PC-3 (cell line): ENCODE measurements around the gene MAP2K2. TPM values are rescaled to one million over a fixed set of nuclear protein-coding genes. Genes with fewer than 3 reads are reported as not detected.

Experiments used
- ATAC-seq: fragments of 200-7000 bp; cut with Tn5 transposase; 2 replicates; pipeline ENCODE4 v1.9.1; 2020; ENCODE audit warnings: mild to moderate bottlenecking, moderate library complexity
- BruUV-seq: library from RNA; stranded (reverse); fragments of 400-500 nt; replicated peaks from 2 replicates; lab custom pipeline; 2021; lab: Mats Ljungman, UMichigan
- CTCF ChIA-PET: fragments of 300-600 bp; sonication (Branson Sonifier 250); formaldehyde crosslinking; loops from one replicate; lab custom pipeline; 2022; ENCODE audit warnings: antibody characterized with exemption; lab: Charles Lee
- POLR2A ChIA-PET: fragments of 300-600 bp; sonication (Branson Sonifier 250); formaldehyde crosslinking; loops from one replicate; lab custom pipeline; 2022; ENCODE audit warnings: antibody characterized with exemption; ENCODE audit not compliant: unreplicated experiment; lab: Charles Lee
- DNase-seq: peaks from one replicate; pipeline ENCODE4 v3.0.0-alpha.2; 2015
- H2AFZ ChIP-seq: fragments of 300-600 bp; sonication (generic); 2 replicates; pipeline ENCODE4 v1.6.0; 2016; ENCODE audit warnings: antibody characterized with exemption, low read length
- H3F3A ChIP-seq: fragments of 300-600 bp; sonication (generic); one replicate; pipeline ENCODE4 v1.6.0; 2017; ENCODE audit warnings: antibody characterized with exemption, low read length, control low read depth, mild to moderate bottlenecking; ENCODE audit not compliant: unreplicated experiment
- H3K27ac ChIP-seq: fragments of 300-600 bp; sonication (generic); 2 replicates; pipeline ENCODE4 v1.5.1; 2016; ENCODE audit warnings: mild to moderate bottlenecking, low read length
- H3K27me3 ChIP-seq: fragments of 300-600 bp; sonication (generic); 2 replicates; pipeline ENCODE4 v1.6.1; 2016; ENCODE audit warnings: low read length, mixed read lengths
- H3K36me3 ChIP-seq: fragments of 300-600 bp; sonication (generic); 2 replicates; pipeline ENCODE4 v1.6.1; 2016; ENCODE audit warnings: low read depth, mixed run types, low read length, mixed read lengths
- H3K4me1 ChIP-seq: fragments of 300-600 bp; sonication (generic); 2 replicates; pipeline ENCODE4 v1.5.1; 2016; ENCODE audit warnings: low read length; ENCODE audit not compliant: insufficient read depth
- H3K4me2 ChIP-seq: fragments of 300-600 bp; sonication (generic); 2 replicates; pipeline ENCODE4 v1.6.0; 2016; ENCODE audit warnings: low read length
- H3K4me3 ChIP-seq: fragments of 300-600 bp; sonication (generic); 2 replicates; pipeline ENCODE4 v1.5.1; 2016; ENCODE audit warnings: mild to moderate bottlenecking, low read length, mixed read lengths
- H3K79me2 ChIP-seq: fragments of 300-600 bp; sonication (generic); 2 replicates; pipeline ENCODE4 v1.6.1; 2017; ENCODE audit warnings: low read length, mixed read lengths
- H3K9ac ChIP-seq: fragments of 300-600 bp; sonication (generic); 2 replicates; pipeline ENCODE4 v1.6.0; 2016; ENCODE audit warnings: mild to moderate bottlenecking, low read length
- H3K9me2 ChIP-seq: fragments of 300-600 bp; sonication (generic); replicated peaks from 2 replicates; pipeline ENCODE4 v1.6.1; 2016; ENCODE audit warnings: mixed run types, low read length, mixed read lengths
- H3K9me3 ChIP-seq: fragments of 300-600 bp; sonication (generic); 2 replicates; pipeline ENCODE4 v1.6.1; 2016; ENCODE audit warnings: low read length, mixed read lengths
- H4K20me1 ChIP-seq: fragments of 300-600 bp; sonication (generic); 2 replicates; pipeline ENCODE4 v1.6.1; 2016; ENCODE audit warnings: low read length, mixed read lengths
- CTCF ChIP-seq: fragments of 300-600 bp; sonication (generic); conservative IDR thresholded peaks from 2 replicates; pipeline ENCODE4 v1.5.1; 2017; ENCODE audit warnings: antibody characterized with exemption, low read depth, mild to moderate bottlenecking, low read length
- EZH2 ChIP-seq: fragments of 300-600 bp; sonication (generic); IDR thresholded peaks from one replicate; pipeline ENCODE4 v1.6.1; 2017; ENCODE audit warnings: antibody characterized with exemption, mild to moderate bottlenecking, low read length; ENCODE audit not compliant: unreplicated experiment
- EZH2phosphoT487 ChIP-seq: fragments of 300-600 bp; sonication (generic); IDR thresholded peaks from 2 replicates; pipeline ENCODE4 v1.6.1; 2018; ENCODE audit warnings: mild to moderate bottlenecking, antibody characterized with exemption, low read length, borderline replicate concordance
- intact Hi-C: fragments of 100-400 bp; cut with micrococcal nuclease; formaldehyde crosslinking; loops from 2 replicates; pipeline ENCODE4 v1.9.0; 2023
- total RNA-seq: library from RNA; depleted of rRNA; stranded (reverse); fragments of >200 nt; gene quantifications from 2 replicates; pipeline ENCODE4 v1.2.3, GENCODE V29; 2014

Gene MAP2K2
- total RNA-seq, 1 experiment from 2014 or later = 229 TPM

DNA sequence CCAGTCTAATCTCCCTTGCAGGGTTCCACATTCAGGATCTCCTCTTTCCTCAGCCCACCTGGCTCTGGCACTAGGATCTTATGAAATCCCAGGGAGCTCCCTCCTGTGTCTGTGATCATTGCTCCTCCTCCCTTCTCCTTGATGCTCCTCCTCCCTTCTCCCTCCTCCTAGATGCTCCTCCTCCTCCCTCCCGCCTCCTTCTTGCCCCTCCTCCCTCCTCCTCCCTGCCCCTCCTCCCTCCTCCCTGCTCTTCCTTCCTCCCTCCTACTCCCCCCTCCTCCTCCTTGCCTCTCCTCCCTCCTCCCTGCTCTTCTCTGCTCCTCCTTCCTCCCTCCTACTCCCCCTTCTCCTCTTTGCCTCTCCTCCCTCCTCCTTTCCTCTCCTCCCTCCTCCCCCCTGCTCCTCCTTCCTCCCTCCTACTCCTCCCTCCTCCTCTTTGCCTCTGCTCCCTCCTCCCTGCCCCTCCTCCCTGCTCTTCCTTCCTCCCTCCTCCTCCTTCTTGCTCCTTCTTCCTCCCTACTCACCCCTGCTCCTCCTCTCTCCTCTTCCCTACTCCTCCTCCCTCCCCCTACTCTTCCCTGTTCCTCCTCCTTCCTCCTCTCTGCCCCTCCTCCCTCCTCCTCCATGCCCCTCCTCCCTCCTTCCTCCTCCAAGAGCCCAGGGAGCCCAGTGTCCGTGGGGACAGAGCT lies 42.3 kb downstream of the MAP2K2 start:
- intact Hi-C loops = no loop called here
- Histone ChIP-seq H3K4me1 (peaks cover 10% of the 10 kb centered on the region; the same call in 1 of the 2 replicates), H3K4me3 (no peak overlapping the region), H3K27me3 (no peaks in the 10 kb centered on the region), H4K20me1 (no peaks in the 10 kb centered on the region), H3K9me3 (no peaks in the 10 kb centered on the region), H3F3A (no peaks in the 10 kb centered on the region), H2AFZ (no peak overlapping the region), H3K9me2 (no peaks in the 10 kb centered on the region), H3K27ac (no peak overlapping the region), H3K36me3 (no peaks in the 10 kb centered on the region), H3K79me2 (no peaks in the 10 kb centered on the region), H3K9ac (no peak overlapping the region), H3K4me2 (no peak overlapping the region)
- ChIA-PET CTCF (interaction anchor here (0.7 kb wide), 1 partner anchor 70 kb away, joined by 4 read pairs; no protein-coding TSS in a partner anchor), POLR2A (no interaction called here)
- no peak for TF ChIP-seq EZH2phosphoT487
- no peak for TF ChIP-seq CTCF
- no peak for TF ChIP-seq EZH2
- peak; percentile 12 for DNase-seq
- ATAC-seq = no peak
- no TSS peak for BruUV-seq

- H3K4me3 ChIP-seq = no peak overlapping the region
- ChIA-PET CTCF (no interaction called here), POLR2A (no interaction called here)
- no peaks in the 10 kb centered on the region for H4K20me1 ChIP-seq
- no peak overlapping the region for H3K27ac ChIP-seq
- H3K4me1 ChIP-seq = peaks cover 10% of the 10 kb centered on the region; the same call in 1 of the 2 replicates
- H3K4me2 ChIP-seq = no peak overlapping the region
- no peaks in the 10 kb centered on the region for H3K36me3 ChIP-seq
- intact Hi-C loops = no loop called here
- H3K27me3 ChIP-seq = no peaks in the 10 kb centered on the region
- no peaks in the 10 kb centered on the region for H3K9me3 ChIP-seq
- no peak for TF ChIP-seq EZH2
- TF ChIP-seq EZH2phosphoT487 = no peak
- TF ChIP-seq CTCF = no peak
- no peak for DNase-seq
- no TSS peak for BruUV-seq
- no peak overlapping the region for H2AFZ ChIP-seq
- no peaks in the 10 kb centered on the region for H3F3A ChIP-seq
- ATAC-seq = no peak
- H3K9ac ChIP-seq = no peak overlapping the region
- H3K79me2 ChIP-seq = no peaks in the 10 kb centered on the region
- H3K9me2 ChIP-seq = no peaks in the 10 kb centered on the region
Measured at GRCh38 chr19:4080473-4080872, 43.4 kb downstream of the MAP2K2 start.
